GM23338 (cell line): ENCODE measurements around the gene COL8A1. TPM values are rescaled to one million over a fixed set of nuclear protein-coding genes. Genes with fewer than 3 reads are reported as not detected.
"Not testable (repeated sequence)": the region's sequence is repeated elsewhere in the genome, so short reads cannot be mapped to it uniquely, and the experiment has no call there.

Source experiments
- ATAC-seq: fragments of 200-7000 bp; cut with Tn5 transposase; 3 replicates; pipeline ENCODE4 v1.9.1; 2020
- DNase-seq: peaks from one replicate; pipeline ENCODE4 v3.0.0-alpha.2; 2015; ENCODE audit warnings: low spot score
- H2AFZ ChIP-seq: fragments of 200-600 bp; sonication (generic); 2 replicates; pipeline ENCODE4 v1.8.0; 2016; ENCODE audit warnings: antibody characterized with exemption, mild to moderate bottlenecking, moderate library complexity
- H3F3A ChIP-seq: fragments of 200-600 bp; sonication (generic); replicated peaks from 2 replicates; pipeline ENCODE4 v1.8.0; 2017; ENCODE audit warnings: antibody characterized with exemption, mixed run types, low read depth
- H3K27ac ChIP-seq: fragments of 200-600 bp; sonication (generic); 2 replicates; pipeline ENCODE4 v1.6.1; 2016; ENCODE audit warnings: low read depth
- H3K27me3 ChIP-seq: fragments of 200-600 bp; sonication (generic); 2 replicates; pipeline ENCODE4 v1.8.0; 2016; ENCODE audit warnings: mild to moderate bottlenecking, mixed run types, moderate library complexity; ENCODE audit not compliant: insufficient read depth
- H3K36me3 ChIP-seq: fragments of 200-600 bp; sonication (generic); 2 replicates; pipeline ENCODE4 v1.8.0; 2016; ENCODE audit warnings: mild to moderate bottlenecking; ENCODE audit not compliant: insufficient read depth
- H3K4me1 ChIP-seq: fragments of 200-600 bp; sonication (generic); 2 replicates; pipeline ENCODE4 v1.8.0; 2016; ENCODE audit warnings: mild to moderate bottlenecking, moderate library complexity; ENCODE audit not compliant: insufficient read depth
- H3K4me2 ChIP-seq: fragments of 200-600 bp; sonication (generic); 2 replicates; pipeline ENCODE4 v1.7.1; 2017; ENCODE audit warnings: mixed run types
- H3K4me3 ChIP-seq: fragments of 200-600 bp; sonication (generic); 2 replicates; pipeline ENCODE4 v1.6.1; 2016; ENCODE audit warnings: mixed run types
- H3K79me2 ChIP-seq: fragments of 200-600 bp; sonication (generic); replicated peaks from 2 replicates; pipeline ENCODE4 v1.8.0; 2017; ENCODE audit warnings: mild to moderate bottlenecking; ENCODE audit not compliant: insufficient read depth
- H3K9me2 ChIP-seq: fragments of 200-600 bp; sonication (generic); 2 replicates; pipeline ENCODE4 v1.8.0; 2017; ENCODE audit not compliant: insufficient read depth
- H4K20me1 ChIP-seq: fragments of 200-600 bp; sonication (generic); replicated peaks from 2 replicates; pipeline ENCODE4 v1.8.0; 2017; ENCODE audit warnings: mild to moderate bottlenecking; ENCODE audit not compliant: insufficient read depth
- H3K27ac Mint-ChIP-seq: 2 replicates; pipeline ENCODE4 v1.8.0; 2020; ENCODE audit warnings: inconsistent platforms, mild to moderate bottlenecking, moderate library complexity, mixed read lengths
- H3K27me3 Mint-ChIP-seq: 3 replicates; pipeline ENCODE4 v1.8.0; 2022; ENCODE audit warnings: low read depth, mild to moderate bottlenecking, moderate library complexity, mixed read lengths, inconsistent platforms; ENCODE audit not compliant: insufficient read depth, poor library complexity
- H3K36me3 Mint-ChIP-seq: 3 replicates; pipeline ENCODE4 v1.8.0; 2021; ENCODE audit warnings: low read depth, mild to moderate bottlenecking, inconsistent platforms, moderate library complexity, mixed read lengths
- H3K4me1 Mint-ChIP-seq: 3 replicates; pipeline ENCODE4 v1.8.0; 2020; ENCODE audit warnings: mild to moderate bottlenecking, inconsistent platforms, mixed read lengths
- H3K4me3 Mint-ChIP-seq: 3 replicates; pipeline ENCODE4 v1.8.0; 2021; ENCODE audit warnings: moderate library complexity, mild to moderate bottlenecking, inconsistent platforms, mixed read lengths
- H3K9me3 Mint-ChIP-seq: 3 replicates; pipeline ENCODE4 v1.8.0; 2020; ENCODE audit warnings: moderate library complexity, mild to moderate bottlenecking, inconsistent platforms, mixed read lengths
- EZH2 ChIP-seq: fragments of 200-600 bp; sonication (generic); IDR thresholded peaks from one replicate; pipeline ENCODE4 v1.8.0; 2017; ENCODE audit warnings: antibody characterized with exemption, mild to moderate bottlenecking, low read depth; ENCODE audit not compliant: unreplicated experiment
- EZH2phosphoT487 ChIP-seq: fragments of 200-600 bp; sonication (generic); IDR thresholded peaks from one replicate; pipeline ENCODE4 v1.8.1; 2018; ENCODE audit warnings: antibody characterized with exemption; ENCODE audit not compliant: unreplicated experiment
- POLR2AphosphoS5 ChIP-seq: IDR thresholded peaks from 2 replicates; pipeline ENCODE4 v1.6.1; 2016; ENCODE audit warnings: antibody characterized with exemption, low read depth
- STAT1 ChIP-seq: IDR thresholded peaks from one replicate; pipeline ENCODE4 v1.6.1; 2016; ENCODE audit warnings: antibody characterized with exemption; ENCODE audit not compliant: unreplicated experiment
- ZNF114 ChIP-seq: fragments of 250-450 bp; sonication (Bioruptor Pico); IDR thresholded peaks from 2 replicates; pipeline ENCODE4 v1.5.0; 2020; ENCODE audit warnings: mild to moderate bottlenecking, moderate library complexity
- ZNF331 ChIP-seq: fragments of 250-450 bp; sonication (Bioruptor Pico); IDR thresholded peaks from 2 replicates; pipeline ENCODE4 v1.5.0; 2020; ENCODE audit warnings: low read depth, mild to moderate bottlenecking, moderate library complexity
- long read RNA-seq: library from polyadenylated mRNA; unstranded; transcript quantifications from one replicate; pipeline ENCODE4 v2.0.0, GENCODE V29; 2020; ENCODE audit not compliant: unreplicated experiment
- polyA plus RNA-seq: library from polyadenylated mRNA; unstranded; fragments of >200 nt; fragmentation: Nextera tagmentation; extraction: Ambion mirVana; gene quantifications from 2 replicates; pipeline ENCODE4 v1.2.1, GENCODE V29; 2016
- total RNA-seq: library from RNA; depleted of rRNA; stranded (reverse); fragments of >200 nt; shearing (Covaris generic); gene quantifications from 2 replicates; pipeline ENCODE4 v1.2.3, GENCODE V29; 2014; rRNA removed
- TF ChIP-seq, protein P1 (sequence below): IDR thresholded peaks from 2 replicates; pipeline ENCODE4 v1.6.1; 2016; ENCODE audit warnings: antibody characterized with exemption
- TF ChIP-seq, protein P2 (sequence below): fragments of 250-450 bp; sonication (Bioruptor Pico); IDR thresholded peaks from 2 replicates; pipeline ENCODE4 v1.5.0; 2020; ENCODE audit warnings: mild to moderate bottlenecking, moderate library complexity

The COL8A1 gene
- total RNA-seq (0.97 and 1.7 TPM in 2 replicates), polyA plus RNA-seq (0.24 and 0.26 TPM in 2 replicates)
- long read RNA-seq = 0 reads

DNA sequence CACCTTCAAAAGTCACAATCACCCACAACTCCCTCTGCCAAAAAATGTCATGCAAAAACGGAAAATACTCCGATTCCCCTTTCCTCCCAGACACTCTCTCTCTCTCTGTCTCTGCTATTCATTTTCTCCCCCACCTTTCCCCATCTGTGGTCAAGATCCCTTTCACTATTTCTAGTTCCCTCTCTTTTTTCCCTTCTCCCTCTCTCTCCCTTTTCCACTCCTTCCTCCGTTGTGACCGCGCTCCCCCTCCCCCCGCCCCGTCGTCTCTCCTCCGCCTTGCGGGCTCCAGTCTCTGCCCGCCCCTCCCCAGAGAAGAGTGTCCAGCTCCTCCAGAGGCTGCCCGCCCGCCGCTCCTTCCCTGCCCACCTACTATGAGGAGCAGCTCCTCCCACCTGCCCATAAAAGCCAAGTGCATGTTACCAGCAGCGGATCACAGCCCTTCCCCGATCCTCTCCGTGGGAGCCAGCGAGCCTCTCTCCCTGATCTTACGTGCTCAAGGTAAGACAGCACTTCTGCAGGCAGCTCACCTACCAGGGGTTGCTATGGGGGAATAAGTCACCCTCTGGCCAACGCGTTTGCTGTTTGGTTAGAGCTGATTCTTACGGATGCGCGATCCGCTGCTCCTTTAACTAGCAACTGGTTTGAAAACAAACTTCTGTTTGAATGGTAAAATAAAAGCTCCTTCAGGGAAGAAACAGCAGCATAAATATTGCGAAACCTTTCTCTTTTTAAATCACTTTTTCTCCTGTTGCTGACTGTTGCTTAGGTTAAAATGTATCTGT is at the start of gene COL8A1:
TSS of gene COL8A1 (plus strand) at position 428 of the 782 bp plus-strand sequence. CDS start 152,089 bp downstream, outside the sequence.
- no peak within 1 kb of the TSS for H3K27ac ChIP-seq
- TF ChIP-seq EZH2 = no peak
- H3K27me3 Mint-ChIP-seq = peaks cover 22% of the 10 kb centered on the region

DNA sequence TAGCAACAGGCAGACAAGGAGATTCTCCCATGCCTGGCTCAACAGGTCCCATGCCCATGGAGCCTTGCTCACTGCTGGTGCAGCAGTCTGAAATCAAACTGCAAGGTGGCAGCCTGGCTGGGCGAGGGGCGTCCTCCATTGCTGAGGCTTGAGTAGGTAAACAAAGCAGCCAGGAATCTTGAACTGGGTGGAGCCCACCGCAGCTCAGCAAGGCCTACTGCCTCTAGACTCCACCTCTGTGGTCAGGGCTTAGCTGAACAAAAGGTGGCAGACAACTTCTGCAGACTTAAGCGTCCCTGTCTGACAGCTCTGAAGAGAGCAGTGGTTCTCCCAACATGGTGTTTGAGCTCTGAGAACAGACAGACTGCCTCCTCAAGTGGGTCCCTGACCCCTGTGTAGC is 49.2 kb upstream of the COL8A1 start:
- DNase-seq, H3K9me3 Mint-ChIP-seq, ATAC-seq, H3K27me3 Mint-ChIP-seq, H3F3A ChIP-seq, H3K4me2 ChIP-seq, H3K4me1 Mint-ChIP-seq, H3K27ac ChIP-seq, H3K79me2 ChIP-seq, H4K20me1 ChIP-seq, H3K36me3 Mint-ChIP-seq, H3K27me3 ChIP-seq, H2AFZ ChIP-seq, H3K4me3 Mint-ChIP-seq, H3K27ac Mint-ChIP-seq, H3K9me2 ChIP-seq, H3K36me3 ChIP-seq, H3K4me1 ChIP-seq, H3K4me3 ChIP-seq: not testable (repeated sequence)

More for the DNA sequence above, at the start of gene COL8A1:
- H3K4me1 ChIP-seq = peaks cover 59% of the 10 kb centered on the region
- H3F3A ChIP-seq = no peaks in the 10 kb centered on the region
- no peaks in the 10 kb centered on the region for H3K36me3 Mint-ChIP-seq
- H3K9me2 ChIP-seq = no peaks in the 10 kb centered on the region
- H3K4me3 Mint-ChIP-seq = peak within 1 kb of the TSS; percentile 85
- H3K9me3 Mint-ChIP-seq = no peaks in the 10 kb centered on the region
- peaks cover 52% of the 10 kb centered on the region for H3K4me1 Mint-ChIP-seq
- H4K20me1 ChIP-seq = no peaks in the 10 kb centered on the region
- DNase-seq (peak; percentile 77), ATAC-seq (peak; percentile 78)
- no peaks in the 10 kb centered on the region for H3K79me2 ChIP-seq
- H3K27me3 ChIP-seq = peaks cover 55% of the 10 kb centered on the region
- peak within 1 kb of the TSS; percentile 97 for H2AFZ ChIP-seq
- H3K4me3 ChIP-seq = peak within 1 kb of the TSS; percentile 68
- no peak within 1 kb of the TSS for H3K27ac Mint-ChIP-seq
- peak within 1 kb of the TSS; percentile 89 for H3K4me2 ChIP-seq
- no peaks in the 10 kb centered on the region for H3K36me3 ChIP-seq

DNA sequence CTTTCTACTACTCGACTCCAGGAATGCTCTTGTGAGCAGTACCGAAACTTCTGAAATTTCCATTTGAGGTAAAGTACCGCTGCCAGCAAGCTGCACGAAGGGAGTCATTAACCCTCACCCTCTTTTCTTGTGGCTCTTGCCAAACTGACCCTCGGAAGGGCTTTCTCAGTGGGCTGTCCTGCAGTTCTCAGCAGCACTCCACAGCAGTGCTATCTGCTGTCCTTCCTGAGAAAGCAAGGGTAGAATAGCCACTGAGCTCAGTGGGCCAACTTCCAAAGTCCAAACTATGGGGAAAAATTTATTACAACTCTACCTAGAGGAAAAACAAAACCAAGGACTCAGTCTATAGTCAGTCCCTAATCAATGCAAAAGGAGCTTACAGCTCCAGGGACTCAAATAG is 38.5 kb upstream of the COL8A1 start:
- no peak for DNase-seq
- Histone ChIP-seq H3K9me2 (no peaks in the 10 kb centered on the region), H4K20me1 (no peaks in the 10 kb centered on the region), H3F3A (no peaks in the 10 kb centered on the region), H3K27ac (no peak overlapping the region), H3K4me2 (no peak overlapping the region), H3K4me3 (no peak overlapping the region), H3K4me1 (no peaks in the 10 kb centered on the region), H3K79me2 (no peaks in the 10 kb centered on the region), H3K36me3 (no peaks in the 10 kb centered on the region), H3K27me3 (no peaks in the 10 kb centered on the region), H2AFZ (no peak overlapping the region)
- H3K27ac Mint-ChIP-seq = no peak overlapping the region
- no peak for ATAC-seq
- no peaks in the 10 kb centered on the region for H3K9me3 Mint-ChIP-seq
- H3K36me3 Mint-ChIP-seq = no peaks in the 10 kb centered on the region
- H3K4me3 Mint-ChIP-seq = no peak overlapping the region
- no peaks in the 10 kb centered on the region for H3K27me3 Mint-ChIP-seq
- H3K4me1 Mint-ChIP-seq = peaks cover 4% of the 10 kb centered on the region
- TF ChIP-seq STAT1 = no peak
- no peak for TF ChIP-seq EZH2phosphoT487
- no peak for TF ChIP-seq POLR2AphosphoS5
- no peak for TF ChIP-seq ZNF114 (CRISPR knock-in tag)
- TF ChIP-seq, protein P1, sequence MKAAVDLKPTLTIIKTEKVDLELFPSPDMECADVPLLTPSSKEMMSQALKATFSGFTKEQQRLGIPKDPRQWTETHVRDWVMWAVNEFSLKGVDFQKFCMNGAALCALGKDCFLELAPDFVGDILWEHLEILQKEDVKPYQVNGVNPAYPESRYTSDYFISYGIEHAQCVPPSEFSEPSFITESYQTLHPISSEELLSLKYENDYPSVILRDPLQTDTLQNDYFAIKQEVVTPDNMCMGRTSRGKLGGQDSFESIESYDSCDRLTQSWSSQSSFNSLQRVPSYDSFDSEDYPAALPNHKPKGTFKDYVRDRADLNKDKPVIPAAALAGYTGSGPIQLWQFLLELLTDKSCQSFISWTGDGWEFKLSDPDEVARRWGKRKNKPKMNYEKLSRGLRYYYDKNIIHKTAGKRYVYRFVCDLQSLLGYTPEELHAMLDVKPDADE = no peak
- no peak for TF ChIP-seq ZNF331 (CRISPR knock-in tag)
- TF ChIP-seq, protein P2, sequence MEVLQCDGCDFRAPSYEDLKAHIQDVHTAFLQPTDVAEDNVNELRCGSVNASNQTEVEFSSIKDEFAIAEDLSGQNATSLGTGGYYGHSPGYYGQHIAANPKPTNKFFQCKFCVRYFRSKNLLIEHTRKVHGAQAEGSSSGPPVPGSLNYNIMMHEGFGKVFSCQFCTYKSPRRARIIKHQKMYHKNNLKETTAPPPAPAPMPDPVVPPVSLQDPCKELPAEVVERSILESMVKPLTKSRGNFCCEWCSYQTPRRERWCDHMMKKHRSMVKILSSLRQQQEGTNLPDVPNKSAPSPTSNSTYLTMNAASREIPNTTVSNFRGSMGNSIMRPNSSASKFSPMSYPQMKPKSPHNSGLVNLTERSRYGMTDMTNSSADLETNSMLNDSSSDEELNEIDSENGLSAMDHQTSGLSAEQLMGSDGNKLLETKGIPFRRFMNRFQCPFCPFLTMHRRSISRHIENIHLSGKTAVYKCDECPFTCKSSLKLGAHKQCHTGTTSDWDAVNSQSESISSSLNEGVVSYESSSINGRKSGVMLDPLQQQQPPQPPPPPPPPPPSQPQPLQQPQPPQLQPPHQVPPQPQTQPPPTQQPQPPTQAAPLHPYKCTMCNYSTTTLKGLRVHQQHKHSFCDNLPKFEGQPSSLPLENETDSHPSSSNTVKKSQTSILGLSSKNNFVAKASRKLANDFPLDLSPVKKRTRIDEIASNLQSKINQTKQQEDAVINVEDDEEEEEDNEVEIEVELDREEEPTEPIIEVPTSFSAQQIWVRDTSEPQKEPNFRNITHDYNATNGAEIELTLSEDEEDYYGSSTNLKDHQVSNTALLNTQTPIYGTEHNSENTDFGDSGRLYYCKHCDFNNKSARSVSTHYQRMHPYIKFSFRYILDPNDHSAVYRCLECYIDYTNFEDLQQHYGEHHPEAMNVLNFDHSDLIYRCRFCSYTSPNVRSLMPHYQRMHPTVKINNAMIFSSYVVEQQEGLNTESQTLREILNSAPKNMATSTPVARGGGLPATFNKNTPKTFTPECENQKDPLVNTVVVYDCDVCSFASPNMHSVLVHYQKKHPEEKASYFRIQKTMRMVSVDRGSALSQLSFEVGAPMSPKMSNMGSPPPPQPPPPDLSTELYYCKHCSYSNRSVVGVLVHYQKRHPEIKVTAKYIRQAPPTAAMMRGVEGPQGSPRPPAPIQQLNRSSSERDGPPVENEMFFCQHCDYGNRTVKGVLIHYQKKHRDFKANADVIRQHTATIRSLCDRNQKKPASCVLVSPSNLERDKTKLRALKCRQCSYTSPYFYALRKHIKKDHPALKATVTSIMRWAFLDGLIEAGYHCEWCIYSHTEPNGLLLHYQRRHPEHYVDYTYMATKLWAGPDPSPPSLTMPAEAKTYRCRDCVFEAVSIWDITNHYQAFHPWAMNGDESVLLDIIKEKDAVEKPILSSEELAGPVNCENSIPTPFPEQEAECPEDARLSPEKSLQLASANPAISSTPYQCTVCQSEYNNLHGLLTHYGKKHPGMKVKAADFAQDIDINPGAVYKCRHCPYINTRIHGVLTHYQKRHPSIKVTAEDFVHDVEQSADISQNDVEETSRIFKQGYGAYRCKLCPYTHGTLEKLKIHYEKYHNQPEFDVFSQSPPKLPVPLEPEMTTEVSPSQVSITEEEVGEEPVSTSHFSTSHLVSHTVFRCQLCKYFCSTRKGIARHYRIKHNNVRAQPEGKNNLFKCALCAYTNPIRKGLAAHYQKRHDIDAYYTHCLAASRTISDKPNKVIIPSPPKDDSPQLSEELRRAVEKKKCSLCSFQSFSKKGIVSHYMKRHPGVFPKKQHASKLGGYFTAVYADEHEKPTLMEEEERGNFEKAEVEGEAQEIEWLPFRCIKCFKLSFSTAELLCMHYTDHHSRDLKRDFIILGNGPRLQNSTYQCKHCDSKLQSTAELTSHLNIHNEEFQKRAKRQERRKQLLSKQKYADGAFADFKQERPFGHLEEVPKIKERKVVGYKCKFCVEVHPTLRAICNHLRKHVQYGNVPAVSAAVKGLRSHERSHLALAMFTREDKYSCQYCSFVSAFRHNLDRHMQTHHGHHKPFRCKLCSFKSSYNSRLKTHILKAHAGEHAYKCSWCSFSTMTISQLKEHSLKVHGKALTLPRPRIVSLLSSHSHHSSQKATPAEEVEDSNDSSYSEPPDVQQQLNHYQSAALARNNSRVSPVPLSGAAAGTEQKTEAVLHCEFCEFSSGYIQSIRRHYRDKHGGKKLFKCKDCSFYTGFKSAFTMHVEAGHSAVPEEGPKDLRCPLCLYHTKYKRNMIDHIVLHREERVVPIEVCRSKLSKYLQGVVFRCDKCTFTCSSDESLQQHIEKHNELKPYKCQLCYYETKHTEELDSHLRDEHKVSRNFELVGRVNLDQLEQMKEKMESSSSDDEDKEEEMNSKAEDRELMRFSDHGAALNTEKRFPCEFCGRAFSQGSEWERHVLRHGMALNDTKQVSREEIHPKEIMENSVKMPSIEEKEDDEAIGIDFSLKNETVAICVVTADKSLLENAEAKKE = no peak
